ENCODE results near the gene GLOD5.

GRCh38 chrX:48713847-48714246 lies 47.7 kb upstream of the GLOD5 start:
- TF ChIP-seq SUZ12 (IDR thresholded peaks at IDR 0.05; ENCODE audit: low read length) = no peak
- no peak for TF ChIP-seq MAFK (IDR thresholded peaks at IDR 0.05; ENCODE audit: low read depth, low read length)

Measured in H1 (cell line).